CD4-positive, alpha-beta T cell treated with Interleukin-15 for 1 hour (primary cell): ENCODE results near the gene SEC22B.
A peak's percentile ranks its signal among the peaks of the same experiment; 100 is the strongest.
"Not testable (repeated sequence)": the region's sequence is repeated elsewhere in the genome, so short reads cannot be mapped to it uniquely, and the experiment has no call there.

Experiments
- DNase-seq: peaks from one replicate; pipeline ENCODE4 v3.0.0-alpha.2; 2020

Gene SEC22B

GRCh38 chr1:120176092-120176855 is at the start of gene SEC22B:
TSS of gene SEC22B (minus strand) at chr1:120176520. CDS start at chr1:120176381, 139 bp downstream.
- DNase-seq = peak; percentile 93

- not testable (repeated sequence) for DNase-seq
Observed at GRCh38 chr1:120217933-120218332, 41.6 kb upstream of the SEC22B start.

- not testable (repeated sequence) for DNase-seq
Observed at GRCh38 chr1:120217175-120217929, 41.0 kb upstream of the SEC22B start.

- not testable (repeated sequence) for DNase-seq
Observed at GRCh38 chr1:120213606-120214005, 37.3 kb upstream of the SEC22B start.

GRCh38 chr1:120210754-120211153 is 34.4 kb upstream of the SEC22B start:
- not testable (repeated sequence) for DNase-seq

- DNase-seq = not testable (repeated sequence)
Observed at GRCh38 chr1:120196863-120197775, 20.8 kb upstream of the SEC22B start.

- DNase-seq = not testable (repeated sequence)
Observed at GRCh38 chr1:120188626-120189025, 12.3 kb upstream of the SEC22B start.

- not testable (repeated sequence) for DNase-seq
Observed at GRCh38 chr1:120182176-120182707, 5.9 kb upstream of the SEC22B start.

- DNase-seq = not testable (repeated sequence)
Observed at GRCh38 chr1:120179811-120180690, 3.7 kb upstream of the SEC22B start.

- no peak for DNase-seq
Observed at GRCh38 chr1:120178799-120179756, 2.8 kb upstream of the SEC22B start.

- not testable (repeated sequence) for DNase-seq
Observed at GRCh38 chr1:120178058-120178457, 1.7 kb upstream of the SEC22B start.

GRCh38 chr1:120175688-120176087 is 632 bp downstream of the SEC22B start:
- not testable (repeated sequence) for DNase-seq

- DNase-seq = not testable (repeated sequence)
Observed at GRCh38 chr1:120164761-120165160, 11.6 kb downstream of the SEC22B start.

GRCh38 chr1:120162015-120162414 is 14.3 kb downstream of the SEC22B start:
- not testable (repeated sequence) for DNase-seq

GRCh38 chr1:120158495-120158894 is 17.8 kb downstream of the SEC22B start:
- DNase-seq = not testable (repeated sequence)

GRCh38 chr1:120158086-120158485 is 18.2 kb downstream of the SEC22B start:
- not testable (repeated sequence) for DNase-seq

- not testable (repeated sequence) for DNase-seq
Observed at GRCh38 chr1:120150138-120150822, 26.0 kb downstream of the SEC22B start.

GRCh38 chr1:120149420-120150059 is 26.8 kb downstream of the SEC22B start:
- not testable (repeated sequence) for DNase-seq

GRCh38 chr1:120145806-120146205 is 30.5 kb downstream of the SEC22B start:
- not testable (repeated sequence) for DNase-seq
